Activated CD8-positive, alpha-beta memory T cell treated with anti-CD3 and anti-CD28 coated beads for 36 hours (primary cell): ENCODE data around the gene ARHGEF11. TPM values are rescaled to one million over a fixed set of nuclear protein-coding genes. Genes with fewer than 3 reads are reported as not detected.

Experiments
- CTCF ChIA-PET: fragments of 350-600 bp; sonication (Branson Sonifier 250); formaldehyde crosslinking; loops from one replicate; lab custom pipeline; 2021; ENCODE audit warnings: antibody characterized with exemption; lab: Charles Lee
- POLR2A ChIA-PET: fragments of 350-600 bp; sonication (Branson Sonifier 250); formaldehyde crosslinking; loops from one replicate; lab custom pipeline; 2021; ENCODE audit warnings: antibody characterized with exemption; lab: Charles Lee
- total RNA-seq, 2 experiments: library from RNA; stranded (reverse); gene quantifications; one replicate each; pipeline ENCODE4 v1.2.3, GENCODE V29; 2021

The ARHGEF11 gene
- total RNA-seq, 2 experiments from 2014 or later = 1.3 to 2.1 TPM

DNA sequence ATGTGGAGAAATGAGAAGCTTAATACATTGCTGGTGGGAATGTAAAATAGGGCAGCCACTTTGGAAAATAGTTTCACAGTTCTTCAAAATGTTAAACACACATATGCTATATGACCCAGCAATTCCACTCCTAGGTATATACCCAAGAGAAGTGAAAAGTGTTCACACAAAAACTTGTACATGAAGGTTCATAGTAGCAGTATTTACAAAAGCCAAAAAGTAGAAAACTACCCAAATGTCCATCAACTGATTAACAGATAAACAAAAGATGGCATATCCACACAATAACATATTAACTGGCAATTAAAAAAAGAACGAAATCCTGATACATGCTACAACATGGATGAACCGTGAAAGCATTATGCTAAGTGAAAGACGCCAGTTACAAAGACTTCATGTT lies 33.7 kb downstream of the ARHGEF11 start:
- POLR2A ChIA-PET = no interaction called here
- CTCF ChIA-PET = no interaction called here

DNA sequence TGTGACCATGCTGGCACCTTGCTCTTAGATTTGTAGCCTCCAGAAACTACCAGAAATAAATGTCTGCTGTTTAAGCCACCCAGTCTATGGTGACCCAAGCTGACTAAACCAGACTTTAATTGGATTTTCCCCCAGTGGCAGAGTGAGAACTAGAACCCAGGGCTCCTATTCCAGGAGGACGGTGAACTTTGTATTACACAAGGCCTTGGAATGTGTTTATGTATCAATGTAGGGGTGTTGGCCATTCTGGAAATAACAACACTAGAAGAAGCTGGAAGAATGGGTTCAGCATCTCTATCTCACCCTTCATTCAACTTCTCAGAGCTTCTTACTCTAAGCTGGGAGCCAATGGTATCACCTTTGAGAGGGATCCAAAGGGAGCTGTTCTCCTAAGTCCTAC lies 37.0 kb downstream of the ARHGEF11 start:
- ChIA-PET CTCF (no interaction called here), POLR2A (interaction anchor here (0.6 kb wide), 1 partner anchor 10 kb away, joined by 4 read pairs; no protein-coding TSS in a partner anchor)

DNA sequence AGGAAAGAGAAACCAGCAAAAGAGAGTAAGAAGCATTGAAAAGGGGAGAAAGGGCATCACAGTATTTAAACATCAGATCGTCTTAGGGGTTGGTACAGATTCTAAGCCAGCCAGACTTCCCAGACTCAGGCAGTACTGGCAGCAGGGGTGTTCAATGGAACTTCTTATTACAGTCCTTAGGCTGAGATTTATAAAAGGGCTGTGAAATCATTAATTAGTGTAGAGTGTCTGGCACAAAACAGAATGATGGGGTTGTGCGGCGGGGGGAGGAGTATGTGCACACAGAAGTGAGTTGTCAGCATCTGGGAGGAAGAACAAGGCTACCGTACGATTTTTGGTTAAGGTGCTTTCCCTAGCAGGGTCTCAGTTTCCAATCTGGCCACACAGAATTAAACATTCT lies 38.2 kb downstream of the ARHGEF11 start:
- CTCF ChIA-PET = no interaction called here
- POLR2A ChIA-PET = no interaction called here

DNA sequence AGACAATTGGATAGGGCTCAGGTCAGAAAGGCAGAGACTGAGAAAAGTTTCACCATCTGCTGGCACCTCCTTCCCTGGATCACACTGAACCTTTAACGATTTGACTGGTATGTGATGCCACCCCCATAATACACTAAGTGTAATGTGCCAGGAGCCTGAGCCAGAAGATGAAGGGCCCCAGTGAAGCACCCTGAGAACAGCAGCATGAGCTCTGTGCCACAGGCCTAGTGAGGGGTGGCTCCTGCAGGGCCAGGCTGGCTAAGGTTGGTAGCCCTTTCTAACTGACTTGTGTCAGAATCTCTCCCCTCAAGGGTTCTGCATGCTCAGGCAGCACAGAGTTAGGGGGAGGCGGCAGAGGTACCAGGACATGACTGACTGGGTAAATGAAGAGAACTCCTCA lies 38.9 kb downstream of the ARHGEF11 start:
- CTCF ChIA-PET = no interaction called here

DNA sequence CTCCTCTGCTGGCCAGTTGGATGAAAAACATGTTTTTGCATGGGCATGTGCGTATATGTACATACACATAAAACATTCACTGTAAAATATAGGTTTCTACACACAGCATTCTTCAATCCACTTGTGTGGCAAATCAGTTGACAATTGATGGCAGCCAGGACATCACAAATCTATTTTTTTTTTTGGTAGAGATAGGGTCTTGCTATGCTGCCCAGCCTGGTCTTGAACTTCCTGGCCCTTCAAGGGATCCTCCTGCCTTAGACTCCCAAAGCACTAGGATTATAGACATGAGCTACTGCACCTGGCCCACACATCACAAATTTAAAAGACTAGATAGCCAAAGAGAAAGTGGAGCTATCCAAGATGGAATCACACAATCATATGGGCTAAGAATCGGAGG lies 39.6 kb downstream of the ARHGEF11 start:
- CTCF ChIA-PET = no interaction called here

More for the DNA sequence above, 38.9 kb downstream of the ARHGEF11 start:
- POLR2A ChIA-PET = no interaction called here

DNA sequence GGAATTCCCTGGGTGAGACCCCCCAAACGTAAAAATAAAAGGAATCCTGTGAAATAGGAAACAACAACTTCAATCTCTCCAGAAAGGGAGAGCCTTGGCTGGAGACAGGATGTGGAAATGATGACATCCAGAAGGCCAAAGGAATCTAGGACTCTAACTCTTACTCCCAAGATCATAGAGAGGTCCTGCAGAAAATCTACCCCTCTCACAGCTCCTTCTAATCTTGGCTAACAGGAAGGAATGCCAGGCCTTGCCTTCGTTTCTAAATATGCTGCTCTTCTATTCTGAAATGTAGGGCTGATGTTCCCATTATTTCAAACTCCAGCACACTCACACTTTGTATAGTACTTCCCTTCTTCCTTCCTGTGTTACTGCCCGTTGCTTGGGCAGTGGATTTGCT lies 40.7 kb downstream of the ARHGEF11 start:
- ChIA-PET CTCF (no interaction called here), POLR2A (no interaction called here)

More for the DNA sequence above, 39.6 kb downstream of the ARHGEF11 start:
- POLR2A ChIA-PET = no interaction called here

DNA sequence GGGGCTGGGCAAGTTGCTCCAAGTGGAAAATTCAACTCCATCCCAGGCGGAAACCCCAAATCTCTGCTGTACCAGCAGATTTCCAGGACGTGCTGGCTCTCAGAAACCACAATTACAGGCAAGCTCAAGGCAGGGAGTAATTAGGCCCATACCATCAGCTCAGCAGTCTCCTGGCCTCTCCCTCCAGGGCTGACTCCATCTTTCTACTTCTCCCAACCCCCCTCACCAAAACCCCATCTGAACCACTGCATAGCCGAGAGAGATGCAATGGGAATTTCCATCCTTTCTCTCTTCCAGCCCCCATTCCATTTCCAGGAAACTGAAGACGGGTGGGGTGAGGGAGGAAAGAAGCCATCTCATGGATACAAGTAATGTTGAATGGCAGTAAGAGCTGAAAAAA lies 41.2 kb downstream of the ARHGEF11 start:
- POLR2A ChIA-PET = no interaction called here
- CTCF ChIA-PET = no interaction called here

DNA sequence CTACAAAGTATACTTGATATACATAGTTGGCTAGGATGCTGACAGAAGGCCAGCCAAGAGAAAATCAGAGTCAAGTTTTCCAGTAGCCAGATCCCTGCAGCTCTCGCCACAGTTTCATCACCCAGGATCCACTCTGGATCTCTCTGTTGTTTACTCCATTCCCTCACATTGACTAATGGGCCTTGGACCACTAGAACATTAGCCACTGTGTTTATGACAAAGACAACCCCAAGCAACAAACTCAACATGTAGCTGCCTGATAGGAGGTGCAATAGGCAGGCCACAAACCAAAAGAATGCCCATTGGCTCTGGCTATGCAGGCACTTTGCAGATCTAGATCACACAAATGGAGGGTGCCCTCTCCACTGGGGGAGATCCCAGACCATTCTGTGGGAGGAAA lies 44.2 kb downstream of the ARHGEF11 start:
- CTCF ChIA-PET = no interaction called here
- POLR2A ChIA-PET = no interaction called here

DNA sequence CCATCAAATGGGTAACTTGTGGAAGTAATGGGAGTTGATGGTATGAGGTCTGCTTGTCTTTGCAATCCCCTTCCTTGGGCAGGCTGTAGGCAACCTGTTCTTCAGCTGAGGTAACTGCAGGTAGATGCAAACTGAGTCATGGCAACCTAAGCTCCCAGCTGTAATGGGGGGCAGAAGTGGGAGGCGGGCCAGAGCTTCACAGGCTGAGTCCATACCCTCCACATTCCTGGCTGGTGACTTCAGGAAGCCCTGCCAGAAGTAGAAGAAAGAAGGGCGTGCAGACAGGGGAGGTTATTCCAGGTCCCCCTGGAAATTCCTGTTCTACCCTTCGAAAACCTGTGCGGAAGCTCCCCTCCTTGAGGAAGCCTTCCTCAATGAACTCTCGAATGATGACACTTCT lies 44.9 kb downstream of the ARHGEF11 start:
- ChIA-PET POLR2A (no interaction called here), CTCF (no interaction called here)

DNA sequence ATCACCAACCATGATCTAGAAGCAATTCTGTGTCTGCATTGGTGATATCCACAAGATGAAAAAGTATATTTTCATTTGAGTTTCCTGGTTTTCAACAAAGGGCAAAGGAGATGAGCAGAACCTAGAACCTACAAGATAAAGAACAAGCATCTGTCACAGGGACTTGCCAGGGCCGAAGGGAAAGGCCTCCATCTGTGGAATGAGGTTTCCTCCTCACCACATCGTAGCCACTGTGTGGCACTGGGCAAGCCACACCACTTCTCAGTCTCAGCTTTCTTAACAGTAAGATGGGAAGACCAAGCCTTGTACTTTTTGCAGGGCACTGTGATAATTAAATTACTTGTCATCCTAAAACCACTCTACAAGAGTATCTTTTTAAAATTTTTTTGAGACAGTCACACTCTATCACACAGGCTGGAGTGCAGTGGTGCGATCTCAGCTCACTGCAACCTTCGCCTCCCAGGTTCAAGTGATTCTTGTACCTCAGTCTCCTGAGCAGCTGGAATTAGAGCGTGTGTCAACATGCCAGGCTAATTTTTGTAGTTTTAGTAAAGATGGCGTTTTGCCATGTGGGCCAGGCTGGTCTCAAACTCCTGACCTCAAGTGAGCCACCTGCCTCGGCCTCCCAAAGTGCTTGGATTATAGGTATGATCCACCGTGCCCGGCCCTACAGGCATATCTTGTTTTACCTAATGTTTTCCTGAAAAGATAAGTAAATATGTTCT lies 45.8 kb downstream of the ARHGEF11 start:
- ChIA-PET CTCF (no interaction called here), POLR2A (no interaction called here)

DNA sequence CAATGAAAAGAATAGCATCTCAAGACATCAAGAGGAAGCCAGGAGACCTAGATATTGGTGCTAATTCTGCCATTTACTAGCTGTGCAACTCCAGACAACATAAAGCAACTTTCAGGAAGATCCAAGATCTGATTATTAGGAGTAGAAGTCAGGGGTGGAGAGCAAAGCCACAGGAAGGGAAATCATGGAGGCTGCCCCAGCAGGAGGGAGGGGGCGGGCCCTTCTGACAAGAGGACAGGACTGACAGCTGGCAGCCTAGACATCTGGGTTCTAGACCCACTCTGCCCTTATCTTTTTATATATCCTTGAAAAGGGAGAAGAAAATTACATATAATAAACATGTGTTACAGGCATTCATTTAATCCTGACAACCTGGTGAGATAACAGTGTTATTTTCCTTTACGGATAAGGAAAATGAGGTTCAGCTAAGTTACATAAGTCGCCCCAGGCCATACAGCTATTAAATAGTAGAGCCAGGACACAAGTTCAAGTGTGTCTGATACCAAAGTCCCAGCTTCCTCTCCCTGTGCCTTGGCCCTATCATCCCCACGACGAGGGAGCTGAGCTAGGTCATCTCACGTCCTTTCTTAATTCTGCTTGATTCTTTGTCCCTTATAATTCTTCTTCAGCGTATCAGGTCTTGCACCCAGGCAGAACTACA lies 46.6 kb downstream of the ARHGEF11 start:
- ChIA-PET POLR2A (no interaction called here), CTCF (no interaction called here)

DNA sequence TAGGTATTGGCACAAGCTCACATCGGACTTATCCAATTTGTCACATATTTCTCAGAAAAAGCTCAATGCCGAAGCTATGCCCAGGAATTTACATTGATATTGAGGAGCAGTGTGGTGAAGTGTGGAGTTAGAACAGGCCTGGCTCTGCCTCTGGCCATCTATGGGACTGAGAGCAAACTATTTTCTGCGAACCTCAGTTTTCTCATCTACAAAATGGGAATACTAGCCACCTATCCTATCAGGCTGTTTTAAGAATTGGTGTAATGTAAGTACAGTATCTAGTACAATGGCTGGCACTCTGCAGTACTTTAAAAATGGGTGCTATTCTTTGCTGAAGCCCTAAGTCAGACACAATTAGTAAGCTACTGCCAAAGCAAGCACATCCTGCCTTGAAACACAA lies 47.2 kb downstream of the ARHGEF11 start:
- POLR2A ChIA-PET = no interaction called here
- CTCF ChIA-PET = no interaction called here

DNA sequence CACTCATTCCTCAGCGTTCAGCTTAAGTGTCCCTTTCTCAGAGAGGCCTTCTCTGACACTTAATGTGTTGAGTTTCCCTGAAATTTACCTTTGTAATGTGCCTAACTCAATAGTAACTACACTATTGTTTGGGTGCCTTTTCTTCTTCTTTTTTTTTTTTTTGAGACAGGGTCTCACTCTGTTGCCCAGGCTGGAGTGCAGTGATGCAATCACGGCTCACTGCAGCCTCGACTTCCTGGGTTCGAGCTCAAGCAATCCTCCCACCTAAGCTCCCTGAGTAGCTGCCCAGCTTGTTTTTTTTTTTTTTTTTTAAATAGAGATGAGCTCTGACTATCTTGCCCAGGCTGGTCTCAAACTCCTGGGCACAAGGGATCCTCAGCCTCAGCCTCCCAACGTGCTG lies 50.1 kb downstream of the ARHGEF11 start:
- CTCF ChIA-PET = interaction anchor here (0.6 to 1.1 kb wide), 2 partner anchors 99 to 161 kb away, joined by 3 read pairs; no protein-coding TSS in a partner anchor
- POLR2A ChIA-PET = no interaction called here

DNA sequence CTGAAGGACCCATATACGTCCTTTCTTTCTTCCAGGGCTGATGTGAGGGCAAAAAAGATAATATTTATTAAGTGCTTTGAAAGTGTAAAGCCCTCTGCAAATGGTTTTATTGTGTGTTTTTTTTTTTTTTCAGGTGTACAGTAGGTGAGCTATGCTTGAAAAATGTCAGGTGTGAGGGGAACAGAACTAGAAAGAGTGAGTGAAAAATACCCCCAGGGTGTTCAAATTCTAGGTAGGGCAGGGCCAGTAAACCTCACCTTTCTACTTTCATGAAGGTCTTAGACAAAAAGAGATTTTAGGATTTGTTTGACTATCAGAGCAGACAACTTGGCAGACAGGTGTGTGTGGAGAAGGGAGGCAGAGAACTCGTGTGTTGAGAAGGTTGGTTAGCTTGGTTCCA lies 51.3 kb downstream of the ARHGEF11 start:
- ChIA-PET POLR2A (no interaction called here), CTCF (no interaction called here)

DNA sequence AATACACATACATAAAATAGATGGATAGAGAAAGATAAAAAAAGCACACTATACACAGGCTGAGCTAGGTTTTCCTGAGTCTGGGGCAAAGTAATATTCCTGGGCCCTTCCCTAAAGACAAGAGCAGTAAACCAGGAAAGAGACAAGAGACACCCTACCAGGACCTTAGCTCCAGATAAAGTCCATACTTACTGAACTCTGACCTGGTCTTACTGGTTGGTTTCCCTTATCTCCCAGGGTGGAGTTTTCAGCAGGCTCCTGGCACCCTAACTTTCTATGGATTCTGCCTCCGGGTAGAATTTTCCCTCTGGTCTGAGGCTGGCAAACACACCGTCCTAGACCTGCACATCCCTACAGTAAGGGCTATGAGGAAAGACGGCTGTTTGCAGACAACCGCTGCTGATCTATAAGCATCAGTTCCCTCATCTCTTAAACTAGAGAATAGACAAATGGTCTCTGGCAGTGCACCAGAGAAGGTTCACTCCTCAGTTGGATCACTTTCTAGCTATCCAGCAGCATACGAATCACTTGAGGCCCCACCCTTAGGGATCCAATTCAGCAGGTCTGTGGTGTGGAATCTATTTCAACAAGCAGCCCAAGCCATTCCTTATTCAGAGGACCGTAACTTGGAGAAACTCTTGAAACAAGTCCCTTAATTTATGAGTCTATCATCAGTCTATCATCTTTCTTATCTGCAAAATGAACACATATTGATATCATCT lies 52.0 kb downstream of the ARHGEF11 start:
- POLR2A ChIA-PET = no interaction called here
- CTCF ChIA-PET = no interaction called here

DNA sequence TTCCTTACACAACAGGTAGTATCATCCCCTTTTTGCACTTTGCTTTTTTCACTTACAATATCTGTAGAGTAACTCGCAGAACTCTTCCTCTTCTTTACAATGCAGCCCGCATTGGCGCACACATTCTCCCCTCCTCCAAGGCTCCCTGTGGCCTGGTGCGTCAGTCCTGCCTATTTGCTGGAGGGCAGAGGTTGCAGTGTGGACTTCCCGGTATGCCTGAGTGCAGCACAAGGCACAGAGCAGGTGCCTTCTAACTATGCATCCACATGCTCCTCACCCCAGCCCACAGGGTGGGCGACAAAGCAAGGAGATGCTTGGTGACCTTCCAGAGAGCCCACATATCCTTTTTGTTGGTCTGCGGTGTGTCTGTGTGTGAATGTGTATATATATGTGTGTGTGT lies 53.3 kb downstream of the ARHGEF11 start:
- CTCF ChIA-PET = no interaction called here
- POLR2A ChIA-PET = no interaction called here

DNA sequence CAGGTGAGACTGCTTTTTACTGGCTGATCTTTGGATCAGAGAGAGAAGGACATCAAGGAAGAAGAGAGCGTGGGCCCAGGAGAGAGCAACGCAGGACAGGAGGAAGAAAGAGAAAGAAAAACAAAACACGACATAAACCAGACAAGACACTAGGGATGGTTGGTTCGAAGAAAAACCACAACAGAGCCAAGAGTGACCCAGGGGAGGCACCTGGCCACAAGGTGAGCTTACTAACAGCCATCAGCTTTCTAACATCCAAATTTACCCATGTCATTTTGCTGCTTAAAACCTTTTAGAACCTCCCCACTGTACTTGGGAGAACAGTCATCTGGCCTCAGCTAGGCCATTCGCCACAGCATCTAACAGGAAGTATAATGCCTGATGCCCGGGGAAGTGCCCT lies 57.8 kb downstream of the ARHGEF11 start:
- ChIA-PET CTCF (no interaction called here), POLR2A (no interaction called here)

DNA sequence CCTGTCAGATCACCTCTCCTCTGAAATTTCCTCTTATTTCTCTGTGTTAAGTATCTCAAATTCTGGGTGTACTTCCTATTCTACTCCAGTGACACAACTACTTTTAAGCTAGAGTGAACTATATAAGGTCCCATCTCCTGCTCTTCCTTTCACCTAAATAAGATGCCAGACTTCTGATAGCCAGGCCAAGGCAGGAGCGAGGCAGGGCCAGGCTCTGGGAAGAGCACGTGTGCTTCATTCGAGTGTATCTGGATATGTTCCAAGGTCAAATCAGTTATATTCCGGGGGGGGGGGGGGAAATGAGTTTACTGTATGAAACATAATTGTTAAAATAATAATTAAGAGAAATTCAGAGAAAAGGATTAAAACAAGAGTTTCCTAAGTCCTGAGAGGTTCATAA lies 65.0 kb downstream of the ARHGEF11 start:
- ChIA-PET POLR2A (no interaction called here), CTCF (no interaction called here)

DNA sequence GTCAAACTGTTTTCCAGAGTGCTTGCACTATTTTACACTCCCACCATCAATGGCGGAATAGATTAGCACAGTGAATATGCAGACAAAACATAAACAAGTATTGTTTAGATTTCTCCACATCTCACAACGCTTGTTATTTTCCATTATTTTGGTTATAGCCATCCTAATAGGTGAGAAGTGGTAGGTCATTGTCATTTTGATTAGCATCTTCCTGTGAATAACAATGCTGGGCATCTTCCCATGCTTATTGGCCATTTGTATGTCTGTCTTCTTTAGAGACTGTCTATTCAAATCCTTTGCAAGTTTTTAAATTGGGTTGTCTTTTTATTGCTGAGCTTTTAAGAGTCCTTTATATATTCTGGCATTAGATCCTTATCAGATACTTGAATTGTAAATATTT lies 70.5 kb downstream of the ARHGEF11 start:
- CTCF ChIA-PET = no interaction called here
- POLR2A ChIA-PET = no interaction called here

DNA sequence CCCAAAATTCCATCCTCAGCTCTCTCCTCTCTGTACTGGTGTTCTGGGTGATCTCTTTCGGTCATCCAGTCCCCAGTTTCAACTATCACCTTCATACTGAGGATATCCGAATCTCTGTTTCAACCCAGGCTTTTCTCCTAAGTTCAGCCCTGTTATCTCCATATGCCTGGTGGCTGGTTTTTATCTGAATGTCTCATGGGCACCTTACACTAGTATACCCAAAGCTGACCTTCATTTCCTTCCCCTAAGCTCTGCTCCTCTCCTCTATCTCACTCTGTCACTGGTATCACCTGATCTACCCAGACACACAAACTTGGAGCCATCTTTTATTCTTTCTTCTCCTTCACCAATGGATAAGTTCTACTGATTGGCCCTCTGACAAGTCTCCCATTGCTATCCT lies 72.1 kb downstream of the ARHGEF11 start:
- ChIA-PET POLR2A (no interaction called here), CTCF (no interaction called here)

DNA sequence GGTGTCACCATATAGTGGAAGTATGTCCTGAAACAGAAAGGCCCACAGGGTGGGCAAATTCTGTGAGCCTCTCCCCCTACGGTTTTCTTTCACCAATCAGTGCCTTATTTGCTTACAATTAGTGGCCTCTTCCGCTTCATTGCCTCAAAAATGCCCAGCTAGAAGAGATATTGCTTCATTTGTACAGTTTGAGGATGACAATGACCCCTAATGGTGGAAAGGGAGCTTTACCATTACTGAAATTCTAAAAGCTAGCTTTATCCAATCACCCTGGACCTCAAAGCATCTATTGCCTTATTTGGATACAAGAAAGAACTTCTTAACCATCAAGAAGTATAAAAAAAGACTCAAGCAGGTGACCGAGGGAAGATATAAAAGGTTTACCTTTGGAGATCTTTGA lies 75.5 kb downstream of the ARHGEF11 start:
- ChIA-PET CTCF (interaction anchor here (1.0 kb wide), 1 partner anchor 77 kb away, joined by 3 read pairs; no protein-coding TSS in a partner anchor), POLR2A (no interaction called here)
